ACHN (cell line): ENCODE data around the gene NCKAP5.

Experiments
- DNase-seq: peaks from one replicate; pipeline ENCODE4 v3.0.0-alpha.2; 2015
- in situ Hi-C: cut with HindIII; loops from 2 replicates; pipeline ENCODE4 v1.10.0; 2017; ENCODE audit warnings: low sequenced_read_pairs, low pct_ligation_motif_present, low pct_unique_long_range_greater_than_20kb

NCKAP5 gene

DNA sequence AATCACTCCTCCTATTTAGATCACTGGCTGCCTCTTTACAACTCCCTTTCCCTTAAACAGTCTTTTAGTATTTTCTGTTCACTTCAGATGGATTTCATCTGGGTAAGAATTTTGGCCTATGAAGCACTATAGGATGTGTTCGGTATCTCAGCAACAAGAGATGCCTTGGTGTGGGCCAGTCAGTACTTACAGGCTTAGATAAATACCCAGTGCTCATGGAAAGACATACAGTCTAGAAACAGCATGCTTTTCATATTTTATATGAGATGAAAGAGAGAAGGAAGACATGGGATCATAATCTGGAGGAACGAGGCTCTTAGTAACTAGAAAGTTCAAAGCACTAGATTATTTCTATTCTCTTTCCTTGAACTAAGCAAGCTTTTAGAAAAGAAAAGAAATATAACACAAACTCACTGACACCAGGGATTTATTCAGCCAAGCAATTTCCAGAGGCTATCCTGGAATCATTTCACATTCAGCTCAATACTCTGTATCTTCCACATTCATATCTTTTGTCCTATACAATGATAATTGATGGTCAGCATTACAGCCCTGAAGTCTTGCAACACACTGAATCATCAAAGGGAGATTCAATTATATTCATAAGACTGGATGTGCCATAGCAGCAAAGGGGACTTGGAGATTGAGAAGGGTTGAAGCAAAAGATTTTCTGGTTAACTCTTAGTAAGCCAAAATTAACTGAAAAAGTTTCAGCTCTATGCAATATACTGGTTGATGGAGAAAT, 489.4 kb downstream of the NCKAP5 start:
- in situ Hi-C loops, result no loop called here
- no peak for DNase-seq

GRCh38 chr2:133077269-133077822, 490.9 kb downstream of the NCKAP5 start:
- in situ Hi-C loops, result no loop called here
- no peak for DNase-seq

- in situ Hi-C loops, result no loop called here
- DNase-seq, result no peak
Measured at GRCh38 chr2:133072837-133073694, 495.2 kb downstream of the NCKAP5 start.

DNA sequence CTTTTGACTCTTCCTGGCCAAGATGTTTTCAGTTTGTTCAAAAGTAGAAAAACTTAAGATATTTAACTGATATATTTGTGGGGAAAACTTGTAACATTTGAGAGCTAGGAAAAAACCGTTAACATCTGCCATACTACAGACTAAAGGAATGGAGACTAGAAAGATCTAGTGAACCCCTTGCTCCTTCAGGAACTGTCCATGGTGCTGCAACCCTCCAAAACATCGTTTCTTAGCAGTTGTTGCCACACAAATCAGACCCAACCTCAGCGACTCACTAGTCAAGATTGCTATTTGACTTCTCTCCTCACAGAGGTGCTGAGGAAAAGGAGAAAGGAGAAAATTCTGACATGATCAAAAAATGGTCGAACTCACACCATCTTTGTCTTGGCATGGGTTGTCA, 504.5 kb downstream of the NCKAP5 start:
- DNase-seq, result peak; percentile 57
- in situ Hi-C loops, result no loop called here

GRCh38 chr2:133062931-133063665, 505.2 kb downstream of the NCKAP5 start:
- in situ Hi-C loops, result no loop called here
- DNase-seq, result no peak

- in situ Hi-C loops, result no loop called here
- DNase-seq, result no peak
Measured at GRCh38 chr2:133061874-133062593, 506.2 kb downstream of the NCKAP5 start.

DNA sequence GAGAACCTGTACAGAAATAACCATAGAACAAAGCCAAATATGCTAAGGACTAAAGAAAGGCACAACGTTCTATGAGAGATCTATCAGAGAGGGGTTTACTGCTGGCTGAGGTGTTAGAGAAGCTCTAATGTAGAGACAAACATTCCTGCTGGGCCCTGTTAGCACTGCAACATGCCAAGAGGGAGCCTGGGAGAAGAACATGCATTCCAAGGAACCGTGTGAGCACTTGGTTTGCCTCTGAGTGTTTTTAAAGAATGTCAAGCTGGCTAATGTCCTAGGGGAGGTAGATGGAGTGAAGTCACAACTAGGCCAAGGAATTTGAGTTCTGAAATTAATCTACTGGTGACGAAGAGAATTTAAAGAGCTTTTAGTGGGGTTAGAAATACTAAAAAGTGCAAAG, 514.0 kb downstream of the NCKAP5 start:
- in situ Hi-C loops, result no loop called here
- no peak for DNase-seq

DNA sequence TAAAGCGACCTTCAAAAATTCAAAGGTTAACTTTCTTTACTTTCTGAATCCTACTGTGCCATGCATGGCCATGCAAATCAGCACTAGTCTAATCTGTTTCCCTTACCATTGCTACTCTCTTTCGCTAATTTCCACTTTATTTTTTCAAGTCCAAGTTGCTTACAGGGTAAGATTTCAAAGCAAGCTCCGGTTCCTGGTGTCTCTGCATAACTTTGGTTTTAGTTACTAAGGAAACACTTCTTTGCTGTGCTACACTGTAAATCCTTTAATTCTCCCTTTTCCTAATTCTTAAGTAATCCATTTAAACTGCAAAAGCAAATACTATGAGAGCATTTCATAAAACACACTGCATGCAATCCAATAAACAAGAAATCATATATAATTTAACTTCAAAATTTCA, 514.7 kb downstream of the NCKAP5 start:
- in situ Hi-C loops, result no loop called here
- no peak for DNase-seq

DNA sequence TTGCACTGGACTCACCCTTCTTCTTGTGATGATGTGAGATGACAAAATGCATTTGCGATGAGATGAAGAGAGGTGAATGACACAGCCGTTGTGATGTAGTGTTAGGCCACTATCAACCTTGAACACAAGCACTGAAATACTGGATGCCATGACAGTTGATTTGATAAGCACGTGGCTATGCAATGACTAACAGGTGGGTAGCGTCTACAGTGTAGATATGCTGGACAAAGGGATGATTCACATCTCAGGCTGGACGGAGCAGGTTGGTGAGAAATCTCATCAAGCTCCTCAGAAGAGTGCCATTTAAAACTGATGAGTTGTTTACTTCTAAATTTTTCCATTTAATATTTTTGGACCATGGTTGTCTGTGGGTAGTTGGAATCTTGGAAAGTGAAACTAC, 522.5 kb downstream of the NCKAP5 start:
- in situ Hi-C loops, result no loop called here
- peak; percentile 9 for DNase-seq

DNA sequence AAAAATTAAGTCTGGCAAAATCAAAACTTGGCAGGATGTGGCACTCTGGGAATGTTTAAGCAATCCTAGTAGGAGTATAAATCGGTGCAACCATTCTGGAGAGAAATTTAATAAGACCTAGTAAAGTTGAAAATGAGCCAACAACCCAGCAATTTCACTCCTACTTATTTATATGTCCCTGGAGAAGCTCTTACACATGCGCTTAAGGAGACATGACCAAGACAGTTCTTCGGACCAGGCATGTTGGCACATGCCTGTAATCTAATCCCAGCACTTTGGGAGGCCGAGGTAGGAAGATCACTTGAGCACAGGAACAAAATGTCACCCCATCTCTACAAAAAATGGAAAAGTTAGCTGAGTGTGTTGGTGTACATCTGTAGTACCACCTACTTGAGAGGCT, 523.7 kb downstream of the NCKAP5 start:
- in situ Hi-C loops, result no loop called here
- DNase-seq, result no peak

- in situ Hi-C loops, result no loop called here
- no peak for DNase-seq
Measured at GRCh38 chr2:133040170-133040569, 528.1 kb downstream of the NCKAP5 start.

- in situ Hi-C loops, result no loop called here
- DNase-seq, result no peak
Measured at GRCh38 chr2:133039531-133039930, 528.7 kb downstream of the NCKAP5 start.

DNA sequence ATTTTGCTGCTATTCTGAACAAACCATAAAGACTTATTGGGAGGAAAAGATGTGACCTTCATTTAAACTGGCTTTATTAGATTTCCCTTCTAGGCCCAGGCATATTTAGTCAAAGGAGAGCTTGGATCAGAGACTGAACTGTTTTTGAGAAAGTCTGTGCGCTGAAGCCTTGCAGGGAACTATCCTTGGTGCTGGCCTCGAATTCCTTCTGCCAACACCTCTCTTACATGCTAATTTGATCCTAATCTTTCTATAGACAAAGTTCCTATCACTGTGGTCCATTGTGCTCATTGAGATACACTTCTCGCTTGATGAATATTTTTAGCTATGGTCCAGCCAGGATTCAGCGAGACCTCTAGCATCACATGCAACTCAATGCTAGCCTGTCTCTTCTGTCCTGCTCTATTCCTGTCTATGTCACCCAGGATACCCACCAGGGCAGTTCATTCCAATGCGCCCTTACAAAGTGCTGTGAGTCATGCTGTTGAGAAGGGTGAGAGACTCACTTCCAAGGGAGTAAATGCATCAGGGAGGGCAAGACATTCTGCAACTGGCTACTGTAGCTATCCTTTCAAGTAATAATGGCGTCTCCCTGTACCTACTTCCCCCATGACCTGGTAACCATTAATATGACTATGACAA, 541.6 kb downstream of the NCKAP5 start:
- in situ Hi-C loops, result no loop called here

GRCh38 chr2:133025004-133025403, 543.3 kb downstream of the NCKAP5 start:
- in situ Hi-C loops, result no loop called here
- no peak for DNase-seq

More for the DNA sequence above, 541.6 kb downstream of the NCKAP5 start:
- DNase-seq, result peak; percentile 13

DNA sequence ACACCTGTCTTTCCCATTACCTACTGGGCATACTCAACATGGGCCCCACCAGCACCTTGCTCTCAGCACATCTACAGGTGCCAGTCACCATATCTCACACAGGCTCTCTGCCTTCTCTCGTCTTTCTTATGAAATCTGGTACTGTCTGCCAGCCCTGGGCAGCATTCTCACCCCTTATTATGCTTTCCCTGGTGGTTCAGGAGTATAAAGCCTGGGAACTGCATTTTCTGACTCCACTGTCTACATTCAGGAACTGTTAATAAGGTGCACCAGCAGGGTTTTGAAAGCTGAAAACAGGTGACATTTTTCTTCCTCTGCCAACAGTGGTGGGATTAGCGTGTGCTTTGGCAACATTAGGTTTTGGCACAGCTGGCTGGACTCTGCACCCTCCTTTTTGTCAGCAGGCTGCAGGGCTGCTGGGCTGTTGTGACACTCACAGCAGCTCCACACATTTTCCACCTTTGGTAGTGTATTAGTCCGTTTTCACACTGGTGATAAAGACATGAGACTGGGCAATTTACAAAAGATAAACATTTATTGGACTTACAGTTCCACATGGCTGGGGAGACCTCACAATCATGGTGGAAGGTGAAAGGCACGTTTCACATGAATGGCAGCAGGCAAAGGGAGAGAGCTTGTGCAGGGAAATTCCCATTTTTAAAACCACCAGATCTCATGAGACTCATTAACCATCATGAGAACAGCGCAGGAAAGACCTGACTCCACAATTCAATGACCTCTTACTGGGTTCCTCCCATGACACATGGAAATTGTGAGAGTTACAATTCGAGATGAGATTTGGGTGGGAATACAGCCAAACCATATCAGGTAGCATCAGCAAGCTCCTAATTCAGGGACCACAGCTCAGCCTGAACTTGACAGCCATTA, 555.2 kb downstream of the NCKAP5 start:
- in situ Hi-C loops, result no loop called here
- no peak for DNase-seq

GRCh38 chr2:133004623-133005022, 563.6 kb downstream of the NCKAP5 start:
- no peak for DNase-seq
- in situ Hi-C loops, result no loop called here

DNA sequence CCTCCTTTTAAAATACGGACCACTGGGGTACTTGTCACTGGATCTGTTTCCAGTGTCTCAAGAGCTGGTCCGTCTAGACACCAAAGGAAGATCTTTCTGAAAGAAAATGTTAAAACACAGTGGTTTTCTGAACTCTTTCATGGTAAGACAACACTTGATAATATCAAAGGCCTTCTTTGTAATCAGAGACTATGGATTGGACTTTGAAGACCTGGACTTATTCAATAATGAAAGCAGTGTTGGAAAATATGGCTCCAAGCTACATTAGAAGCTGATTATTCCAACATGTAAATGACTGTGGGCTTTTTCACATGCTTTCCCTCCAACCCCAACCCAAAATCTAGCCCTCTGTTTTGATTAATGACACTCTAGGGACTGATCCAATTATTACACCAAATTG, 568.8 kb downstream of the NCKAP5 start:
- in situ Hi-C loops, result no loop called here
- no peak for DNase-seq
